Vagina (tissue), 2 donors: Measurements from ENCODE around the gene ZNF529. TPM values are rescaled to one million over a fixed set of nuclear protein-coding genes. Genes with fewer than 3 reads are reported as not detected.

ENCODE experiments used
- DNase-seq, 2 donors: peaks; one replicate each; pipeline ENCODE4 v3.0.0-alpha.2; 2017; ENCODE audit errors: extremely low spot score in 2 of 2
- H3K27ac ChIP-seq: fragments of 200-600 bp; sonication (generic); one replicate; pipeline ENCODE4 v1.5.1; 2019
- H3K27me3 ChIP-seq: fragments of 200-600 bp; sonication (generic); one replicate; pipeline ENCODE4 v1.5.1; 2019
- H3K36me3 ChIP-seq, 2 donors: fragments of 200-600 bp; sonication (generic); one replicate each; pipeline ENCODE4 v1.5.1; 2017 to 2019
- H3K4me1 ChIP-seq: fragments of 200-600 bp; sonication (generic); one replicate; pipeline ENCODE4 v1.5.1; 2019
- H3K4me3 ChIP-seq, 2 donors: fragments of 200-600 bp; sonication (generic); 1 replicate in 1 of 2; 2 replicates in 1 of 2; pipeline ENCODE4 v1.5.1; 2016 to 2019
- H3K9me3 ChIP-seq: fragments of 200-600 bp; sonication (generic); one replicate; pipeline ENCODE4 v1.5.1; 2019
- POLR2A ChIP-seq, 2 donors: fragments of 450-650 bp; IDR thresholded peaks; one replicate each; pipeline ENCODE4 v1.6.1; 2017; ENCODE audit warnings: antibody characterized with exemption in 2 of 2, mild to moderate bottlenecking in 2 of 2, moderate library complexity in 2 of 2
- POLR2AphosphoS5 ChIP-seq, 2 donors: sonication (generic); formaldehyde crosslinking; IDR thresholded peaks; one replicate each; pipeline ENCODE4 v1.9.0; 2017; ENCODE audit warnings: antibody characterized with exemption in 2 of 2, mild to moderate bottlenecking in 2 of 2, low read depth in 1 of 2; ENCODE audit not compliant: insufficient read depth in 1 of 2
- intact Hi-C: fragments of 100-400 bp; cut with DNase I; formaldehyde crosslinking; loops from one replicate; pipeline ENCODE4 v1.15.1; 2023
- total RNA-seq: library from RNA; depleted of rRNA; stranded (reverse); fragments of >200 nt; gene quantifications from one replicate; pipeline ENCODE4 v1.2.3, GENCODE V29; 2016
- TF ChIP-seq, protein P1 (sequence below), 3 experiments: fragments of 450-650 bp in 2 of 3; fragments of 200-600 bp in 1 of 3; sonication (generic) in 1 of 3; IDR thresholded peaks; one replicate each; pipeline ENCODE4 v1.5.1; 2017 to 2019; ENCODE audit warnings: antibody characterized with exemption in 3 of 3, mild to moderate bottlenecking in 2 of 3, moderate library complexity in 2 of 3

Gene ZNF529
- total RNA-seq, 1 donor from 2014 or later: 6.4 TPM

DNA sequence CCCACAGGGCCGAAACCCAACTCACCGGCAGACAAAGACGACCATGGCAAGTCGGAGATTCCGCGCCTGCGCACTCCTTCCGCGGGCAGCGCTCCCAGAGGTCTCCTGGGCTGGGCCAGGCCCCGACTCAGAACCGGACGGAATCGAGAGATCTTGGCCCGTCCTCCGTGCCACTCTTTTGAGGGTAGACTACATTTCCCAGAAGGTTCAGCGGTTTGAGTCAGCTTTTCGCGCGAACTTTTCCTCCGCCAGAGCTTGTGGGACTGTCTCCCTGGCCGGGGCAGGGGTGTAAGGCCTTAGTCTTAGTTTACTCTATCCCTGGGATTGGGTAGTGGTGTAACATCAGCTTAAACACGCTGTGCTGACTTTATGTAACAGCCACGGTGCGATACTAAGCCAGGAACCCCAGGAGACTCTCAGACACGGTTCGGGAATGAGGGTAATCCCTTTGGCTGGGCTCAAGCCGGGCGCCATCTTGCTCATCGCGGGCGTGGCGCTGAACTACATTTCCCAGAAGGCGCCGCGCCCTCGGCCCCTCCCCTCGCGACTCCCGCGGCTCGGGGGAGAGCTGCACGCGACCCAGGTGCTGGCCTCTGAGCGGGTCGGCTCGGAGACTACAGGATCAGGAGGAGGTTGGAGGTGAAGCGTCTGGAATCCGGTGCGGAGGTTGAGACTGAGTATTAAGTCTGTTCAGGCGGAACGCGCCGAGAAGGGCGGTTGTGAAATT, 44.7 kb downstream of the ZNF529 start, which contains the start of gene ZNF260:
Gene ZNF260, minus strand, starts transcription at position 78 of the 727 bp plus-strand sequence. CDS start 13,033 bp downstream, outside the sequence.
- Histone ChIP-seq H3K9me3 (peaks cover 6% of the 10 kb centered on the region), H3K36me3 (peaks cover 0 to 41% of the 10 kb centered on the region in 2 donors), H3K4me3 (peak within 1 kb of the TSS; percentile 75 to 81), H3K27ac (peak within 1 kb of the TSS; percentile 87), H3K27me3 (no peaks in the 10 kb centered on the region), H3K4me1 (peaks cover 18% of the 10 kb centered on the region)
- DNase-seq: peak; percentile 94 to 96
- intact Hi-C loops: no loop called here
- TF ChIP-seq POLR2AphosphoS5 (IDR thresholded peaks at IDR 0.05; ENCODE audit: insufficient read depth in 1 of 2, low read depth in 1 of 2): peak; percentile 91 to 97
- TF ChIP-seq, protein P1, sequence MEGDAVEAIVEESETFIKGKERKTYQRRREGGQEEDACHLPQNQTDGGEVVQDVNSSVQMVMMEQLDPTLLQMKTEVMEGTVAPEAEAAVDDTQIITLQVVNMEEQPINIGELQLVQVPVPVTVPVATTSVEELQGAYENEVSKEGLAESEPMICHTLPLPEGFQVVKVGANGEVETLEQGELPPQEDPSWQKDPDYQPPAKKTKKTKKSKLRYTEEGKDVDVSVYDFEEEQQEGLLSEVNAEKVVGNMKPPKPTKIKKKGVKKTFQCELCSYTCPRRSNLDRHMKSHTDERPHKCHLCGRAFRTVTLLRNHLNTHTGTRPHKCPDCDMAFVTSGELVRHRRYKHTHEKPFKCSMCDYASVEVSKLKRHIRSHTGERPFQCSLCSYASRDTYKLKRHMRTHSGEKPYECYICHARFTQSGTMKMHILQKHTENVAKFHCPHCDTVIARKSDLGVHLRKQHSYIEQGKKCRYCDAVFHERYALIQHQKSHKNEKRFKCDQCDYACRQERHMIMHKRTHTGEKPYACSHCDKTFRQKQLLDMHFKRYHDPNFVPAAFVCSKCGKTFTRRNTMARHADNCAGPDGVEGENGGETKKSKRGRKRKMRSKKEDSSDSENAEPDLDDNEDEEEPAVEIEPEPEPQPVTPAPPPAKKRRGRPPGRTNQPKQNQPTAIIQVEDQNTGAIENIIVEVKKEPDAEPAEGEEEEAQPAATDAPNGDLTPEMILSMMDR (IDR thresholded peaks at IDR 0.05): no peak
- TF ChIP-seq POLR2A (IDR thresholded peaks at IDR 0.05): peak in 1 of 2 donors; percentile 11

DNA sequence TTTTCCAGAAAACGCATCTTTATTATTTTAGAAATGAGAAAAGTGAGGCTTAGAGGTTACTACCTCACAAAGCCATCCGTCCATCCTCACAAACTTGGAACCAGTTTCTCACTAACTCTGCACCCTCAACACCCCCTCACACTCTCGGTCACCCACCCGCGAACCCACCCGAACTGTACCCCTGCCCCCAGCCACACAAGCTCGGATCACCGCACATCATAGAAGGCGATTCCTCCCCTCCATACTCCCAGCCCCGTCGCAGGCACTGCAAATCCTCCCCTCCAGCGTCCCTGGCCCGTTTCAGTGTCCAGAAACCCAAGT, 45.3 kb downstream of the ZNF529 start:
- peak overlapping the region; percentile 75 to 81 for H3K4me3 ChIP-seq
- peaks cover 6% of the 10 kb centered on the region for H3K9me3 ChIP-seq
- no peak for TF ChIP-seq POLR2A (IDR thresholded peaks at IDR 0.05)
- no peaks in the 10 kb centered on the region for H3K27me3 ChIP-seq
- H3K27ac ChIP-seq: peak overlapping the region; percentile 87
- intact Hi-C loops: no loop called here
- H3K36me3 ChIP-seq: peaks cover 0 to 41% of the 10 kb centered on the region in 2 donors
- peaks cover 18% of the 10 kb centered on the region for H3K4me1 ChIP-seq
- no peak for DNase-seq

DNA sequence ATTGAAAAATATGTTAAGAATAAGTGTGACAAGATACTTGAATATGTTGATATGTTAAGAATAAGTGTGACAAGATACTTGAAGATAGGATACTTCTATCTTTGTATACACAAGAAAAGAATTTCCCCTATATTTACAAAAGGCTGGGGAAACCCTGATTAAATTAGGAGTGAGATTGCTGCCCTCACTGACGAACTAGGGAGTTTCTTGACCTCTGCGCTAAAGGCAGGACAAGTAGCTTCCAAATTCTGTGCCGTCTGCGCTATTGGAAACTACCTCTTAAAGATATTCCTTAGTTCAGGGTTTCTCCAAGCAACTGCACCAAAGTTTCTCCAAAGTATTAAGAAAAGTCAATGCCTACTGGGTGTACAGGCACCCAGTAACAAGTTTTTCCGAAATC, 45.8 kb downstream of the ZNF529 start:
- peaks cover 9% of the 10 kb centered on the region for H3K9me3 ChIP-seq
- H3K4me1 ChIP-seq: peaks cover 18% of the 10 kb centered on the region
- intact Hi-C loops: no loop called here
- H3K4me3 ChIP-seq: peak overlapping the region; percentile 75 to 81
- no peak for TF ChIP-seq POLR2AphosphoS5 (IDR thresholded peaks at IDR 0.05; ENCODE audit: insufficient read depth in 1 of 2, low read depth in 1 of 2)
- TF ChIP-seq, protein P1 (IDR thresholded peaks at IDR 0.05): no peak
- no peak for TF ChIP-seq POLR2A (IDR thresholded peaks at IDR 0.05)
- no peak for DNase-seq
- peak overlapping the region; percentile 87 for H3K27ac ChIP-seq
- peaks cover 0 to 41% of the 10 kb centered on the region in 2 donors for H3K36me3 ChIP-seq
- no peaks in the 10 kb centered on the region for H3K27me3 ChIP-seq

DNA sequence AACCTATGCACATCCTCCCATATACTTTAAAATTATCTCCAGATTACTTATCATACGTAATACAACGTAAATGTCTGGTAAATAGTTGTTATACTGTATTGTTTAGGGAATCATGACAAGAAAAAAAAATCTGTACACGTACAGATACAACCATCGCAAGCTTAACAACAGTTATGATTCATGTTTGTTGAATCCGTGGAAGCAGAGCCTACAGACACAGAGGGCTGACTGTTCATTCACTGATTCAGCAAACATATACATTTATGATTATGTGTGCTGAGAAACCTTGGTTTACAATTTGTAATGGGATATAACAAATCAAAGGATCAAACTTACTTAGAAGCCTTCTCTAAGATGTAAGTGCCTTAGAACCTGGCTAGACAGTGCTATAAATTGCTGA, 46.5 kb downstream of the ZNF529 start:
- no peak overlapping the region for H3K27ac ChIP-seq
- H3K27me3 ChIP-seq: no peaks in the 10 kb centered on the region
- H3K4me3 ChIP-seq: no peak overlapping the region
- peaks cover 18% of the 10 kb centered on the region for H3K4me1 ChIP-seq
- intact Hi-C loops: no loop called here
- H3K36me3 ChIP-seq: peaks cover 0 to 47% of the 10 kb centered on the region in 2 donors
- H3K9me3 ChIP-seq: peaks cover 17% of the 10 kb centered on the region
- DNase-seq: no peak
- TF ChIP-seq, protein P1 (IDR thresholded peaks at IDR 0.05): no peak
- TF ChIP-seq POLR2AphosphoS5 (IDR thresholded peaks at IDR 0.05; ENCODE audit: insufficient read depth in 1 of 2, low read depth in 1 of 2): no peak
- TF ChIP-seq POLR2A (IDR thresholded peaks at IDR 0.05): no peak

DNA sequence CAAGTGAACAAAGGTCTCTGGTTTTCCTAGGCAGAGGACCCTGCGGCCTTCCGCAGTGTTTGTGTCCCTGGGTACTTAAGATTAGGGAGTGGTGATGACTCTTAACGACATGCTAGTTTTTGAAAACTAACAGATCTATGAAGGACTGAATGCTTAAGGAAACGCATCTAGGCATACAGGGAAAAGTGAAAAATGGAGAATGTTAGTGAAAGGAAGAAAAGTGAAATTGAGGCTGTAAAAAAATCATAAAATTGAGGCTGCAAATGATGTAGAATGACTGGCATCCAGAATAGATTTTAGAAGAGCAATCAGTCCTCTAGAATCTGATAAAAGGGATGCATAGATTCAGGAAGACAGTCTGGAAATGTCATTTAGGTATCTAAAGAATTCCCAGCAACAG, 48.5 kb downstream of the ZNF529 start:
- no peak overlapping the region for H3K27ac ChIP-seq
- H3K36me3 ChIP-seq: peaks cover 3 to 65% of the 10 kb centered on the region in 2 donors
- peaks cover 18% of the 10 kb centered on the region for H3K4me1 ChIP-seq
- intact Hi-C loops: no loop called here
- peaks cover 37% of the 10 kb centered on the region for H3K9me3 ChIP-seq
- DNase-seq: no peak
- H3K4me3 ChIP-seq: no peak overlapping the region
- no peak for TF ChIP-seq POLR2A (IDR thresholded peaks at IDR 0.05)
- TF ChIP-seq POLR2AphosphoS5 (IDR thresholded peaks at IDR 0.05; ENCODE audit: insufficient read depth in 1 of 2, low read depth in 1 of 2): no peak
- TF ChIP-seq, protein P1 (IDR thresholded peaks at IDR 0.05): no peak
- no peaks in the 10 kb centered on the region for H3K27me3 ChIP-seq
